DND-41 (cell line): Measurements from ENCODE around the gene AOPEP.
"Not testable (repeated sequence)": the region's sequence is repeated elsewhere in the genome, so short reads cannot be mapped to it uniquely, and the experiment has no call there.

ENCODE experiments used
- EZH2 ChIP-seq: IDR thresholded peaks from 3 replicates; pipeline ENCODE4 v1.6.1; 2012; ENCODE audit warnings: borderline replicate concordance, low read depth, mild to moderate bottlenecking, moderate library complexity, low read length, inconsistent platforms; ENCODE audit not compliant: severe bottlenecking
- TF ChIP-seq, protein P1 (sequence below): IDR thresholded peaks from 2 replicates; pipeline ENCODE4 v1.5.1; 2012; ENCODE audit warnings: borderline replicate concordance, low read length, moderate library complexity, mild to moderate bottlenecking; ENCODE audit not compliant: poor library complexity, severe bottlenecking; ENCODE audit errors: extremely low read depth

DNA sequence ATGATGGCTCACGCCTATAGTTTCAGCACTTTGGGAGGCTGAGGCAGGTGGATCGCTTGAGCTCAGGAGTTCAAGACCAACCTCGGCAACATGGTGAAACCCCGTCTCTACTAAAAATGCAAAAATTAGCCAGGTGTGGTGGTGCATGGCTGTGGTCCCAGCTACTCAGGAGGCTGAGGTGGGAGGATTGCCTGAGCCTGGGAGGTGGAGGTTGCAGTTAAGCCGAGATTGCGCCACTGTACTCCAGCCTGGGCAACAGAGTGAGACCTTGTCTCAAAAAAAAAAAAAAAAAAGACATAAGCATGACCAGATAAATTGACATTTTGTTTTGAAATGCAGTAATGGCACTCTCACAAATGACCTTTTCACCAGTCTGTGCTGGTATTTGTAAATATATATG lies 294.1 kb downstream of the AOPEP start:
- TF ChIP-seq, protein P1, sequence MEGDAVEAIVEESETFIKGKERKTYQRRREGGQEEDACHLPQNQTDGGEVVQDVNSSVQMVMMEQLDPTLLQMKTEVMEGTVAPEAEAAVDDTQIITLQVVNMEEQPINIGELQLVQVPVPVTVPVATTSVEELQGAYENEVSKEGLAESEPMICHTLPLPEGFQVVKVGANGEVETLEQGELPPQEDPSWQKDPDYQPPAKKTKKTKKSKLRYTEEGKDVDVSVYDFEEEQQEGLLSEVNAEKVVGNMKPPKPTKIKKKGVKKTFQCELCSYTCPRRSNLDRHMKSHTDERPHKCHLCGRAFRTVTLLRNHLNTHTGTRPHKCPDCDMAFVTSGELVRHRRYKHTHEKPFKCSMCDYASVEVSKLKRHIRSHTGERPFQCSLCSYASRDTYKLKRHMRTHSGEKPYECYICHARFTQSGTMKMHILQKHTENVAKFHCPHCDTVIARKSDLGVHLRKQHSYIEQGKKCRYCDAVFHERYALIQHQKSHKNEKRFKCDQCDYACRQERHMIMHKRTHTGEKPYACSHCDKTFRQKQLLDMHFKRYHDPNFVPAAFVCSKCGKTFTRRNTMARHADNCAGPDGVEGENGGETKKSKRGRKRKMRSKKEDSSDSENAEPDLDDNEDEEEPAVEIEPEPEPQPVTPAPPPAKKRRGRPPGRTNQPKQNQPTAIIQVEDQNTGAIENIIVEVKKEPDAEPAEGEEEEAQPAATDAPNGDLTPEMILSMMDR, result not testable (repeated sequence)
- not testable (repeated sequence) for TF ChIP-seq EZH2
